WI38 (cell line): ENCODE results near the gene PLEKHB2.
"Not testable (repeated sequence)": the region's sequence is repeated elsewhere in the genome, so short reads cannot be mapped to it uniquely, and the experiment has no call there.

Source experiments
- H3K4me3 ChIP-seq: 2 replicates; pipeline ENCODE4 v1.5.1; 2011; ENCODE audit warnings: low read depth, mild to moderate bottlenecking, control low read depth, low read length
- CTCF ChIP-seq: IDR thresholded peaks from 2 replicates; pipeline ENCODE4 v1.5.1; 2012; ENCODE audit warnings: low read depth, mild to moderate bottlenecking, control low read depth, low read length

The PLEKHB2 gene

GRCh38 chr2:131154647-131155046, 49.5 kb downstream of the PLEKHB2 start:
- no peak for TF ChIP-seq CTCF

GRCh38 chr2:131155208-131155855, 50.2 kb downstream of the PLEKHB2 start:
- no peak overlapping the region for H3K4me3 ChIP-seq
- no peak for TF ChIP-seq CTCF

More at GRCh38 chr2:131154647-131155046, 49.5 kb downstream of the PLEKHB2 start:
- no peak overlapping the region for H3K4me3 ChIP-seq

- 0 out of 2 replicates have a peak, but pooled peaks have one; percentile 24 for TF ChIP-seq CTCF
Observed at GRCh38 chr2:131156452-131157149, 51.5 kb downstream of the PLEKHB2 start.

GRCh38 chr2:131165562-131165961, 60.4 kb downstream of the PLEKHB2 start:
- H3K4me3 ChIP-seq = not testable (repeated sequence)

More at GRCh38 chr2:131156452-131157149, 51.5 kb downstream of the PLEKHB2 start:
- H3K4me3 ChIP-seq = no peak overlapping the region

- no peak for TF ChIP-seq CTCF
- no peak overlapping the region for H3K4me3 ChIP-seq
Observed at GRCh38 chr2:131168538-131168937, 63.4 kb downstream of the PLEKHB2 start.

- H3K4me3 ChIP-seq = not testable (repeated sequence)
Observed at GRCh38 chr2:131178050-131178449, 72.9 kb downstream of the PLEKHB2 start.

- not testable (repeated sequence) for H3K4me3 ChIP-seq
Observed at GRCh38 chr2:131178721-131179418, 73.7 kb downstream of the PLEKHB2 start.

- H3K4me3 ChIP-seq = not testable (repeated sequence)
Observed at GRCh38 chr2:131181451-131181850, 76.3 kb downstream of the PLEKHB2 start.

- not testable (repeated sequence) for H3K4me3 ChIP-seq
Observed at GRCh38 chr2:131193421-131193820, 88.3 kb downstream of the PLEKHB2 start.

- not testable (repeated sequence) for H3K4me3 ChIP-seq
Observed at GRCh38 chr2:131196186-131196585, 91.0 kb downstream of the PLEKHB2 start.
